Muscle of leg (tissue), 11 donors: ENCODE results near the gene WBP1L. TPM values are rescaled to one million over a fixed set of nuclear protein-coding genes. Genes with fewer than 3 reads are reported as not detected.
A peak's percentile ranks its signal among the peaks of the same experiment; 100 is the strongest.
"Not testable (repeated sequence)": the region's sequence is repeated elsewhere in the genome, so short reads cannot be mapped to it uniquely, and the experiment has no call there.

Experiments
- DNase-seq: peaks from one replicate; pipeline ENCODE4 v3.0.0; 2013
- H3K27ac ChIP-seq: one replicate; pipeline ENCODE4 v1.5.1; 2013; ENCODE audit warnings: mild to moderate bottlenecking, low read length, control low read depth
- H3K27me3 ChIP-seq: one replicate; pipeline ENCODE4 v1.6.1; 2013; ENCODE audit warnings: low read length; ENCODE audit not compliant: control insufficient read depth, insufficient read depth
- H3K36me3 ChIP-seq: one replicate; pipeline ENCODE4 v1.6.1; 2013; ENCODE audit warnings: low read length; ENCODE audit not compliant: control insufficient read depth, insufficient read depth
- H3K4me1 ChIP-seq: one replicate; pipeline ENCODE4 v1.6.1; 2013; ENCODE audit warnings: low read length; ENCODE audit not compliant: control insufficient read depth, insufficient read depth
- H3K4me3 ChIP-seq: one replicate; pipeline ENCODE4 v1.5.1; 2013; ENCODE audit warnings: low read length, control low read depth
- H3K9me3 ChIP-seq: replicated peaks from 2 replicates; pipeline ENCODE4 v1.6.1; 2013; ENCODE audit warnings: low read depth, low read length; ENCODE audit not compliant: control insufficient read depth
- WGBS: methylation state at CpG from one replicate; pipeline ENCODE4 v1.1.5; 2013; ENCODE audit warnings: missing lambda C conversion rate; ENCODE audit not compliant: insufficient coverage; 5-methylcytosine and 5-hydroxymethylcytosine counted together
- polyA plus RNA-seq, 8 donors: library from polyadenylated mRNA; unstranded; fragments of 120-200 nt; gene quantifications; one replicate each; pipeline versions ENCODE4 v1.2.1 to v1.2.3, GENCODE V29; 2013; ENCODE audit warnings: inconsistent platforms in 1 of 8, low replicate concordance in 1 of 8; ENCODE audit not compliant: insufficient read length in 8 of 8, insufficient read depth in 1 of 8
- total RNA-seq: library from RNA; stranded (reverse); fragments of 120-200 nt; gene quantifications from one replicate; pipeline ENCODE4 v1.2.4, GENCODE V29; 2013

WBP1L gene
- total and polyA plus RNA-seq, 9 donors = 30.7 to 57.3 (median 48.2) TPM

DNA sequence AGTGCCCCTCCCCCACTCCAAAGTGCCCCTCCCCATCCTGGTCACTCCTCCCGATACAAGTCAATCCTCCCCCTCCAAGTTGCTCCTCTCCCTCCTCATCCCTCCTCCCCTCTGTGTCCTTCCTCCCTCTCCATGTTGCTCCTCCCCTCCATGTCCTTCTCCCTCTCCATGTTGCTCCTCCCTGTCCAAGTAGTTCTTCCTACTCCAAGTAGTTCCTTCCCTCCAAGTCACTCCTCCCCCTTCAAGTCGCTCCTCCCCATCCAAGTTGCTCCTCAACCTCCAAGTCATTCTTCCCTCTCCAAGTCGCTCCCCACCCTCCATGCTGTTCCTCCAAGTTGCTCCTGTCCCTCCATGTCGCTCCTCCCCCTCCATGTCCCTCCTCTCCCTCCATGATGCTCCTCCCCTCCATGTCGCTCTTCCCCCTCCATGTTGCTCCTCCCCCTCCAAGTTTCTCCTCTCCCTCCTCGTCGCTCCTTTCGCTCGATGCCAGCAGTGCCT is 8.6 kb upstream of the WBP1L start:
- DNase-seq = no peak
- H3K36me3 ChIP-seq = peaks cover 52% of the 10 kb centered on the region
- H3K4me3 ChIP-seq = no peak overlapping the region
- H3K9me3 ChIP-seq = no peaks in the 10 kb centered on the region
- H3K27ac ChIP-seq = no peak overlapping the region
- 73% methylated on average over 5 of the region's 9 CpGs for WGBS
- peaks cover 5% of the 10 kb centered on the region for H3K4me1 ChIP-seq
- no peaks in the 10 kb centered on the region for H3K27me3 ChIP-seq

DNA sequence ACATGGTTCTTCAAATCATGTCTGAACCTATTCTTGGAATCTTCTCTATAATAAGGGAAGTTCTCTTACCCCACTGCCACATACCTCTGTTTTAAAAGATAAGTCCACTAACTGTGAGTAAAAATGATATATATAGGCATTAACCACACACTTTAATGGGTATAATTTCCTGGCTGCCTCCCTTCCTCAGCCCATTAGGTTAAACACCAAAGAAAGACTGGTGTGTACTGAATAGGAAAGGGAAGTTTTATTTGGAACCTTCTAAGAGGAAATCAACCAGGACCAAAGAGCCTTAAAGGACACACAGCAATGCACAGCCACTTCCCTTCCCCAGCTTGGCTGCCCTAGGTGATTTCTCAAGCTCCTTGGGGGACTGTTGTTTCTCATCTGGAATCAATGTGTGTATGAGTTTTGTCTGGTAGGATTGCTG is 5.0 kb upstream of the WBP1L start:
- H3K36me3 ChIP-seq = peaks cover 28% of the 10 kb centered on the region
- no peaks in the 10 kb centered on the region for H3K27me3 ChIP-seq
- no peak for DNase-seq
- H3K9me3 ChIP-seq = no peaks in the 10 kb centered on the region
- peak overlapping the region; percentile 38 for H3K27ac ChIP-seq
- H3K4me3 ChIP-seq = no peak overlapping the region
- H3K4me1 ChIP-seq = peaks cover 10% of the 10 kb centered on the region

DNA sequence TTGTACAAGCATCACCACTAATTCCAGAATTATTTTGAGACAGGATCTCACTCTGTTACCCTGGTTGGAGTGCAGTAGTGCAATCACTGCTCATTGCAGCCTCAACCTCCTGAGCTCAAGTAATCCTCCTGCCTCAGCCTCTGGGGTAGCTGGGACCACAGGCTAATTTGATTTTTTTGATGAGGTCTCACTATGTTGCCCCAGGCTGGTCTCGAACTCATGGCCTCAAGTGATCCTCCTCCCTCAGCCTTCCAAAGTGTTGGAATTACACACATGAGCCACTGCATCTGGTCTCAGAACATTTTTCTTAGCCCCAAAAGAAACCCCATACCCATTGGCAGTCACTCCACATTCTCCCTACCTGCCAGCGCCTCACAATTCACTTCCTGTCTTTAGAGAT is 3.5 kb upstream of the WBP1L start:
- Histone ChIP-seq H3K9me3 (no peaks in the 10 kb centered on the region), H3K4me1 (peaks cover 19% of the 10 kb centered on the region), H3K27me3 (no peaks in the 10 kb centered on the region), H3K36me3 (peaks cover 16% of the 10 kb centered on the region), H3K4me3 (no peak overlapping the region), H3K27ac (peak overlapping the region; percentile 16)
- no peak for DNase-seq
- whole genome bisulfite sequencing = 82% methylated on average over 1 of the region's 2 CpGs

DNA sequence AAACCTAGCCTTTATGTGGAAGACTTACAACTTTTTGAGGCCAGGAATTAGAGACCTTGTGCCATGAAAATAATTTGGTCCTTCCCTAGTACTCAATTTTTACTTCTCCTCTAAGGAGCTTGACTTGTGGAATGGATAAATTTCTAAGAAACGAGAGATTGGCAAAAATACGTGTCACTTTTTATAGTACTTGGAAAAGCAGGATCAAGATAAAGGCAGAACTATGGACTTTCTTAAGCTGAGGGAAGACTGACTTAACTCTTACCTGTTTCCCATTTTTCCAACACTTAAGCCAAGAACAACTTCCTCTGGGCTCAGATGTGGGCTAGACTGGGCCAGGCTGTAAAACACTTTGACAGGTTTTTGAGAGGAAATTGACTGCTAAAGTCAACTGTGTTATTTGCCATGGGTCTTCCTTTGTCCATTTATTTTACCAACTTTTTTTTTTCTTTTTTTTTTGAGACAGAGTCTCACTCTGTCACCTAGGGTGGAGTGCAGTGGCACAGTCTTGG is 2.0 kb upstream of the WBP1L start:
- Histone ChIP-seq H3K36me3 (peaks cover 8% of the 10 kb centered on the region), H3K4me1 (peaks cover 16% of the 10 kb centered on the region), H3K27me3 (no peaks in the 10 kb centered on the region), H3K9me3 (no peaks in the 10 kb centered on the region), H3K27ac (no peak overlapping the region), H3K4me3 (no peak overlapping the region)
- peak; percentile 73 for DNase-seq
- no CpG with 5 or more reads among the region's 2 CpGs for WGBS

DNA sequence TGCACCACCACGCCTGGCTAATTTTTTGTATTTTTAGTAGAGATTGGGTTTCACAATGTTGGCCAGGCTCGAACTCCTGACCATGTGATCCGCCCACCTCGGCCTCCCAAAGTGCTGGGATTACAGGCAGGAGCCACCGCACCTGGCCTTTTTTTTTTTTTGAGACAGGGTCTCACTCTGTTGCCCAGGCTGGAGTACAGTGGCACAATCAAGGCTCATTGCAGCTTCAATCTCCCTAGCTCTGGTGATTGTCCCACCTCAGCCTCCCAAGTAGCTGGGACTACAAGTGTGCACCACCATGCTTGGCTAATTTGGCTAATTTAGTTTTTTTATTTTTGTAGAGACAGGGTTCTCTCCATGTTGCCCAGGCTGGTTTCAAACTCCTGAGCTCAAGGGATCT is 1.4 kb upstream of the WBP1L start:
- H3K36me3 ChIP-seq, H3K27ac ChIP-seq, H3K4me3 ChIP-seq, H3K9me3 ChIP-seq, H3K27me3 ChIP-seq, DNase-seq: not testable (repeated sequence)
- peaks cover 16% of the 10 kb centered on the region for H3K4me1 ChIP-seq
- WGBS = 86% methylated on average over 5 of the region's 5 CpGs

DNA sequence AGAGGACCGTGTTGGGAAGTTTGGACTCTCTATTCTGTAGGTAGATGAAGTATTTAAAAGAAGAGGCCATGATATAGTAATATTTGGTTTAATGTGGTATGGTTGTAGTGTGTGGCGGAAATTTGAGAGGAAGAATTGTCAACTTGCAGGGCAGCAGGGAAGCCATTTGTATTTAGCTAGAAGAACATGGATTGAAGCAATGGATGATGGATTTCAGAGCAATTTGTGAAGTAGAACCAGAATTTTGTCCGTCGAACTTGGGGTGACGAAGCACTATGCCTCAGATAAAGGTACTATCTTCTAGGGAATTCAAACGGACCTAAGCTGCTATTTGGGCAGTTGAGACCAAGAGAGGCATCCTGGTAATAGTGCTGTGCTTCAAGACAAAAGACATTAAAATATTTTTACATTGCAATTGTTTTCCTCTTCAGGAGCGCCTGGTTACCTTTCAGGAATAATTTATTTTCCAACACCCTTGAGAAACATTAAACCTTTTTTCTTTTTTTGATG is 615 bp upstream of the WBP1L start:
- WGBS = 40% methylated on average over 6 of the region's 7 CpGs
- Histone ChIP-seq H3K9me3 (no peaks in the 10 kb centered on the region), H3K27me3 (no peaks in the 10 kb centered on the region), H3K4me3 (peak overlapping the region; percentile 24), H3K4me1 (peaks cover 16% of the 10 kb centered on the region), H3K27ac (no peak overlapping the region), H3K36me3 (no peaks in the 10 kb centered on the region)
- no peak for DNase-seq

DNA sequence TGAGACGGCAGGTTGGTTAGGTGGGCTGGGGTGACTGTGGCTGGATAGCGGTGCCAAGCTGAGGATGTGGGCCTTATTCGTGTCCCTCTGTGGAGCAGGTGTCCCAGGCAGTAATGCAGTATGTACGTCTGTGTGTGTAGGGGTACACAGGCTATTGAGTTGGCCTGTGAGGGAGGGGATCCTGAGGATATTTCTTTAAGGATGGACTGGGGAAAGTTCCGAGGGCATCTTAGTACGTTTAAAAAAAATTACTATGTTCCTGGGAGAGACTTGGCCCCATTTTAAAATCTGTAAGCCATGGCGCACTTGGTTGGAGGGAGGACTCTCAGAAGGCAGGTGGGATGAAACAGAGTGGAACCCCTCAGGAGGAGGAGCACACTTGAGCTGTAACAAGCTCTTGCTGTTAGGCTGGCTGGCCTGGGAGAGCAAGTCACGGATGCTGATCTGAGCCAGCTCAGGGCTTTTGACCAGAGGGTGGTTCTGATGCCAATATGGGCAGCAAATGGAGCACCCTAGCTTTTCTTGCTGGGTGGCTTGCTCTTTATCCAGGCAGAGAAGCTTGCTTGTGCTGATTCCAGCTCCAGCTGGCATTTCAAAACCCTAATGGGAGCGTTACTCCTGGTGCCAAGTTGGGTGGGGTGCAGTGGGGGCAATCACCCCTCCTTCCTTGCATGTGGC is 765 bp downstream of the WBP1L start:
- peak; percentile 51 for DNase-seq
- peak overlapping the region; percentile 78 for H3K27ac ChIP-seq
- H3K27me3 ChIP-seq = no peaks in the 10 kb centered on the region
- no peaks in the 10 kb centered on the region for H3K9me3 ChIP-seq
- H3K36me3 ChIP-seq = no peaks in the 10 kb centered on the region
- H3K4me1 ChIP-seq = peaks cover 14% of the 10 kb centered on the region
- H3K4me3 ChIP-seq = peak overlapping the region; percentile 99
- 5% methylated on average over 8 of the region's 9 CpGs for WGBS

DNA sequence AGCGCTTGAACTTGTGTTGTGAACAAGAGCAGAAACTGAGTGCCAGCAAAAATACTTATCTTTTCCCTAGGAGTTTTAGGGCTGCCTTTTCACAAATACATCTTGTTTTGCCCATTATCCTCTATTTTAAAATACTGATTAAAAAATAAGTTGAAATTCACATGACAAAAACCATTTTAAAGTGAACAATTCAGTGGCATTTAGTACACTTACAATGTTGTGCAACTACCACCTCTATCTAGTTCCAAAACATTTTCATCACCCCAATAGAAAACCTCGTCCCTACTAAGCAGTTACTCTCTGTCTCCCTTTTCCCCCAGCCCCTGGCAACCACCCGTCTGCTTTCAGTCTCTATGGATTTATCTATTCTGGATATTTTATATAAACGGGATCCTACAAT is 1.4 kb downstream of the WBP1L start:
- Histone ChIP-seq H3K4me1 (peaks cover 14% of the 10 kb centered on the region), H3K36me3 (no peaks in the 10 kb centered on the region), H3K9me3 (no peaks in the 10 kb centered on the region), H3K27me3 (no peaks in the 10 kb centered on the region), H3K4me3 (peak overlapping the region; percentile 99), H3K27ac (no peak overlapping the region)
- WGBS = no CpG with 5 or more reads among the region's 4 CpGs
- DNase-seq = no peak

DNA sequence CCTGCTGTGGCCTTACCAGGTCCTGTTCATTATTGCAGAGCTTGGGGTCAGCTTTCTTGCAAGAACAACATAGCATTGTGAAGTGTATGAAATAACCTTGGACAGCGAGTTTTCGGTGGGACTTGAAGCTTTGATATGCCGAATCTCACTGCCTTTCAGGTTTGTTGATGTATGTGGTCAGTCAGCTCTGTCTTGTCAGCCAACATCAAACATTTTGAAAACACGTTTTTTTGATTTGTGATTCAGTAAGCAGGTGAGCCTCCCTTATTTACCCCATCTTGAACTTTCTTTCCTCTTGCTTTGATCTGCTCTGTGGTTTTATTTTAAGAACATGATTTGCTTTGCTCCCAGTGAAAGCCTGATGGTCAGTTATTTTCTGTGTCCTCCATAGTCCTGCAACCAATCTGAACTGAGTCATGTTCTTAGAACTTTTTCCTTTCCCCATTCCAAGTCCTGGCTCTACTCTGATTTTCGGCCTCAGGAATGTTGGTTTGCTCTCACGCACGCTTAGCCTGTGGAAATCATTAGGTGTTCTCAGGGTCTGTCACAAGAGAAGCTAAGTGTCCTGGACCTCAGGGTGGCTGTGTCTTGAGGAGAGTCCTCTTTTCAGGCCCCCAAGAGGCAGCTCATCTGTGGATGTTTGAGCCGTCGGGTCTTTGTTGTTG is 8.7 kb downstream of the WBP1L start:
- Histone ChIP-seq H3K36me3 (no peaks in the 10 kb centered on the region), H3K4me3 (no peak overlapping the region), H3K27ac (peak overlapping the region; percentile 48), H3K9me3 (no peaks in the 10 kb centered on the region), H3K4me1 (peaks cover 7% of the 10 kb centered on the region), H3K27me3 (no peaks in the 10 kb centered on the region)
- DNase-seq = peak; percentile 87
- WGBS = 76% methylated on average over 3 of the region's 9 CpGs

DNA sequence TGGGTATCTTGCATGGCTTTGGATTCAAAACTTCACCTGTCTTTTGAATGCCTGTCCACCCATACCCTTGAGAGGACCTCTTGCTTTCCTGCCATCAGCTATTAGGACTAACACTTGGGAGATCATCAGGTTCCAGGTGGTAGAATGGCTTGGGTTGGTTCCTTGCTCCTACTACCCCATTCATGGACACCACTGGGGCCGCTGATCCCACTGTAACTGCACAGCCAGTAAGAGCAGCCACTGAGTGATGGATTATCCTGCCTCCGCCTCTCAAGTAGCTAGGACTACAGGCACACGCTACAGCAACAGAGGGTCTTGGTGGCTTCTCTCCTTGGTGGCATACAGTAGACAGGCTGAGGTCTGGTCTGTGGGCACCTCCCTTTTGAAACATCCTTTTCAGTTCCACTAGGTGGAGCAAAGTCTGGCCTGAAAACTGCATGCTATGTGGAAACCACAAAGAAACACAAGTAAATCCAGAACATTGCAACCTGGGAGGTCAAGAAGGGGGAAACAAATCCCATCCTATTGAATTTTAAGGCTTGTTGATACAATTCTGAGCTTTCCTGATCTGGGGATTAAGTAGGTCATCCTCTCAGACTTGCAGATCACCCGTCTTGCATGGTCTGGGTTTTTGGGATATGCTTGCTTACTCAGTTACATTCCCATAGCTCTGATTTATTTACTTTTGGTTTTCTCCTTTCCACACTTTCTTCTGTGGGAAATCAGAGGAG is 9.4 kb downstream of the WBP1L start:
- H3K27ac ChIP-seq = peak overlapping the region; percentile 53
- H3K27me3 ChIP-seq = no peaks in the 10 kb centered on the region
- no peak overlapping the region for H3K4me3 ChIP-seq
- H3K4me1 ChIP-seq = peaks cover 7% of the 10 kb centered on the region
- WGBS = 100% methylated on average over 1 of the region's 4 CpGs
- no peaks in the 10 kb centered on the region for H3K9me3 ChIP-seq
- peak; percentile 81 for DNase-seq
- H3K36me3 ChIP-seq = no peaks in the 10 kb centered on the region
